ENCODE measurements around the gene ABAT. TPM values are rescaled to one million over a fixed set of nuclear protein-coding genes. Genes with fewer than 3 reads are reported as not detected.

ABAT gene
- total RNA-seq, 2 donors from 2014 or later, result 9.8 to 14.9 TPM

- H3K36me3 ChIP-seq, result no peaks in the 10 kb centered on the region
- H3K4me1 ChIP-seq, result no peaks in the 10 kb centered on the region
- DNase-seq (ENCODE audit: low spot score), result no peak
- TF ChIP-seq CTCF (IDR thresholded peaks at IDR 0.05), result no peak
- H3K9me3 ChIP-seq, result no peaks in the 10 kb centered on the region
- no peaks in the 10 kb centered on the region for H3K27me3 ChIP-seq
- H3K4me3 ChIP-seq, result no peak overlapping the region
- H3K27ac ChIP-seq, result no peak overlapping the region
Measured at GRCh38 chr16:8774208-8774607, 99.8 kb downstream of the ABAT start.

DNA sequence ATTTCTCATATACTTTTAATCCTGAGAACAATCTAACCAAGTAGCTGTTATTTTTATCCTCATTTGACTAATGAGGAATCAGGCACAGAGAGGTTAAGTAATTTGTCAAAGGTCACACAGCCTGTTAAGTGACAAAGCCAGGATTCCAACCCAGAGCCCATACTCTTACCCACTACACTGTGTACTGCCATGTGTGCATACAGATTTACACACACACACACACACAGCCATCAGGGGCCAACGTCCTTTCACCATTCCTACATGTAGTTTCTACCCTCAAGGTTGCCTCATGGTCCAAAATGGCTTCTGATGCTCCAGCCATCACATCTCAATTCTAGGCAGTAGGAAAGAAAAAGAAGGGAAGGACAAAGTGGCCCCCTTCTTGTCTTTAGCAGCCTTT lies 100.9 kb downstream of the ABAT start:
- no peak for TF ChIP-seq CTCF (IDR thresholded peaks at IDR 0.05)
- Histone ChIP-seq H3K36me3 (no peaks in the 10 kb centered on the region), H3K27me3 (no peaks in the 10 kb centered on the region), H3K4me1 (no peaks in the 10 kb centered on the region), H3K9me3 (no peaks in the 10 kb centered on the region), H3K27ac (no peak overlapping the region), H3K4me3 (no peak overlapping the region)
- no peak for DNase-seq (ENCODE audit: low spot score)

DNA sequence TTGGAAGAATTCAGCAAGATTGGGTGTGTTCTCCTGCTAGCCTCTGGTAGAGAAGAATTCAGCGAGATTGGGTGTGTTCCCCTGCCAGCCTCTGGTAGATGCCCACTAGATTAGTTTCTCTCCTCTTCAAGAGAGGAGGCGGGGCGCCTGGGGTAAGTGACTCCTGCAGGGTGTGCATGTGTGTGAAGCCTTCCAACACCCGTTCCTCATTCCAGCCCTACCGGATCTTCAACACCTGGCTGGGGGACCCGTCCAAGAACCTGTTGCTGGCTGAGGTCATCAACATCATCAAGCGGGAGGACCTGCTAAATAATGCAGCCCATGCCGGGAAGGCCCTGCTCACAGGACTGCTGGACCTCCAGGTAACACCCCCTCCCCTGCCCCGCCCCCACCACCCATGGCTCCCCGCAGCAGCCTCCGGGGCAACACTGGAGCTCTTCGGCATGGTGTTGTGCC lies 101.7 kb downstream of the ABAT start:
- H3K27ac ChIP-seq, result no peak overlapping the region
- H3K4me1 ChIP-seq, result no peaks in the 10 kb centered on the region

GRCh38 chr16:8777217-8777616 lies 102.8 kb downstream of the ABAT start:
- H3K27ac ChIP-seq, result no peak overlapping the region
- DNase-seq (ENCODE audit: low spot score), result no peak
- no peaks in the 10 kb centered on the region for H3K36me3 ChIP-seq
- TF ChIP-seq CTCF (IDR thresholded peaks at IDR 0.05), result no peak
- H3K4me1 ChIP-seq, result no peaks in the 10 kb centered on the region
- no peaks in the 10 kb centered on the region for H3K27me3 ChIP-seq
- no peaks in the 10 kb centered on the region for H3K9me3 ChIP-seq
- no peak overlapping the region for H3K4me3 ChIP-seq

More for the DNA sequence above, 101.7 kb downstream of the ABAT start:
- TF ChIP-seq CTCF (IDR thresholded peaks at IDR 0.05), result no peak
- Histone ChIP-seq H3K9me3 (no peaks in the 10 kb centered on the region), H3K36me3 (no peaks in the 10 kb centered on the region), H3K27me3 (no peaks in the 10 kb centered on the region), H3K4me3 (no peak overlapping the region)
- no peak for DNase-seq (ENCODE audit: low spot score)

DNA sequence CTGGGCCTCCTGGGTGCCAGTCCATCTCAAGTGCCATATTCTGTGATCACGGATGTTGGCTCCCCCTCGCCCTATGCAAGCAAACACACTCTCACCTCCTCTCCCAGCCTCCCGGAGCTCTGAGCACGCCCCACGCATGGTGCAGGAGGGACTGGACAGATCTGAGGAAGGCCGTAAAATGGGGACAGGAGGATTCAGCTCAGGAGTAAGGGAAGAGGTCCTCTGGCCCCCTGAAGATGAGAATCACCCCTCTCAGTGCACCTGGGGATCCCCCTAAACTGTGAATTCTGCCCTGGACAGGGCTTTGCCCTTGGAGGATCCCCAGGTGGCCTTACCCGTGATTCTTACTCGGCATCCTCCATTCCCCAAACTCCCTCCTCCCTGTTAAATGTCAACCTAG lies 107.4 kb downstream of the ABAT start:
- no peak overlapping the region for H3K4me3 ChIP-seq
- no peaks in the 10 kb centered on the region for H3K9me3 ChIP-seq
- no peak for DNase-seq (ENCODE audit: low spot score)
- no peaks in the 10 kb centered on the region for H3K27me3 ChIP-seq
- TF ChIP-seq CTCF (IDR thresholded peaks at IDR 0.05), result no peak
- H3K4me1 ChIP-seq, result no peaks in the 10 kb centered on the region
- no peak overlapping the region for H3K27ac ChIP-seq
- no peaks in the 10 kb centered on the region for H3K36me3 ChIP-seq

DNA sequence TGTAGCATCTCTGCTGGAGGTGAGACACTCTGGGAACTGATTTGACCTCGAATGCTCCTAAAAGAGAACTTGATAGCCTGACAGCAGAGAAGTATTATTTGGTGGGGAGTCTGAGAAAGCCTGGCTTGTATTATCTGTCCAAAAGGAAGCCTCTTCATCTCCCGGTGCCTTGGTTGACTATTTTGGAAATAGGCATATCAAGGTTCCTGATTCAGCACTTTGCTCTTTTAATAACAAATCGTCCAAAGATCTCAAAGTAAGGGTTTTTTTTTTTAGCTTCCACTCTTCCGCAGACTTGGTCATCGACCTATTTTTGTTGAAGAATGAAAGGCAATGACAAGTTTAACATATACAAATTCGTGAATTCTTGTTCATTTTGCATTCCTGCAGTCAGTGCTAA lies 108.3 kb downstream of the ABAT start:
- no peak for TF ChIP-seq CTCF (IDR thresholded peaks at IDR 0.05)
- DNase-seq (ENCODE audit: low spot score), result no peak
- no peaks in the 10 kb centered on the region for H3K27me3 ChIP-seq

More for the DNA sequence above, 108.3 kb downstream of the ABAT start:
- H3K9me3 ChIP-seq, result no peaks in the 10 kb centered on the region
- no peaks in the 10 kb centered on the region for H3K4me1 ChIP-seq
- H3K36me3 ChIP-seq, result no peaks in the 10 kb centered on the region
- H3K4me3 ChIP-seq, result no peak overlapping the region
- H3K27ac ChIP-seq, result no peak overlapping the region

All from right atrium auricular region (tissue), 2 donors.